HG02884 (cell line): ENCODE measurements around the gene SPAM1.
"Not testable (repeated sequence)": the region's sequence is repeated elsewhere in the genome, so short reads cannot be mapped to it uniquely, and the experiment has no call there.

Experiments used
- ATAC-seq: cut with Tn5 transposase; IDR thresholded peaks from one replicate; pipeline ENCODE4 v1.9.1; 2021; ENCODE audit warnings: mild to moderate bottlenecking, moderate library complexity; ENCODE audit not compliant: unreplicated experiment

Gene SPAM1, protein sequence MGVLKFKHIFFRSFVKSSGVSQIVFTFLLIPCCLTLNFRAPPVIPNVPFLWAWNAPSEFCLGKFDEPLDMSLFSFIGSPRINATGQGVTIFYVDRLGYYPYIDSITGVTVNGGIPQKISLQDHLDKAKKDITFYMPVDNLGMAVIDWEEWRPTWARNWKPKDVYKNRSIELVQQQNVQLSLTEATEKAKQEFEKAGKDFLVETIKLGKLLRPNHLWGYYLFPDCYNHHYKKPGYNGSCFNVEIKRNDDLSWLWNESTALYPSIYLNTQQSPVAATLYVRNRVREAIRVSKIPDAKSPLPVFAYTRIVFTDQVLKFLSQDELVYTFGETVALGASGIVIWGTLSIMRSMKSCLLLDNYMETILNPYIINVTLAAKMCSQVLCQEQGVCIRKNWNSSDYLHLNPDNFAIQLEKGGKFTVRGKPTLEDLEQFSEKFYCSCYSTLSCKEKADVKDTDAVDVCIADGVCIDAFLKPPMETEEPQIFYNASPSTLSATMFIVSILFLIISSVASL

DNA sequence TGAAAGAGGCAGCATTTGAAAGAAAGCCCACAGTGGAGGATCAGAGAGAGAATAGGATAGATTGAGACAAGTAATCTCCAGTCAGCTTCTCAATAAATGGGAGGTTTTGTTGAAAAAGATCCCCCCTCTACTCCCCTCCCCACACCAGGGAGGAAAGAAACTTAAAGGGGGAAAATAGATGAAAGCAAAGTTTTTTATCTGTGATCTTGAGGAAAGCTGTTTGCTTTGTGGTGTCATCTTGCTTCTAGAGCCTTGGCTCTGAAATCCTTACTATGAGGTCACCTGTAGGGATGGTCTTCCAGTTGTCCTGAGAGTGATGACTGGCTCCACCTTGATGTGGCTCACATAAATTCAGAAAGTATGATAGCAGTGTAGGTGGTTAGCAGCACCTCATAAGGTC lies at the start of gene SPAM1:
SPAM1 (plus strand) TSS at position 301 of the 400 bp plus-strand sequence. CDS start 28,330 bp downstream, outside the sequence.
- ATAC-seq, result no peak

DNA sequence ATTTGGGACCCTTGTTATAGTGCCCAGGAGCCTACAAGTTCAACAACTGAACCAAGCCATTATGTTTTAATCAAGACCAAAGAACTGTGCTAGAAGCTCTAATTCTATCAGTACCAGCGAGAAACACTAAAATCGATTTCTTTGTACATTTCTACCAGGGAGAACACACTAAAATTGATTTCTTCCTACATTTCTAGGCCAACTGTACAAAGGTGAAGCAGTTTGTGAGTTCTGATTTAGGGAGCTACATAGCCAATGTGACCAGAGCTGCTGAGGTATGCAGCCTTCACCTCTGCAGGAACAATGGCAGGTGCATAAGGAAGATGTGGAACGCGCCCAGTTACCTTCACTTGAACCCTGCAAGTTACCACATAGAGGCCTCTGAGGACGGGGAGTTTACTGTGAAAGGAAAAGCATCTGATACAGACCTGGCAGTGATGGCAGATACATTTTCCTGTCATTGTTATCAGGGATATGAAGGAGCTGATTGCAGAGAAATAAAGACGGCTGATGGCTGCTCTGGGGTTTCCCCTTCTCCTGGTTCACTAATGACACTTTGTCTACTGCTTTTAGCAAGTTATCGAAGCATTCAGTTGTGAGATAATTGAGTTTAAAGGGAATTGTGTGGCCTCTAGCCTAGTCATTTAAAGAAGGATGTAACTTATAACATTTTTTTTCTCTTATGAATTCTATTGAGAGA lies 48.3 kb upstream of the SPAM1 start:
- no peak for ATAC-seq

DNA sequence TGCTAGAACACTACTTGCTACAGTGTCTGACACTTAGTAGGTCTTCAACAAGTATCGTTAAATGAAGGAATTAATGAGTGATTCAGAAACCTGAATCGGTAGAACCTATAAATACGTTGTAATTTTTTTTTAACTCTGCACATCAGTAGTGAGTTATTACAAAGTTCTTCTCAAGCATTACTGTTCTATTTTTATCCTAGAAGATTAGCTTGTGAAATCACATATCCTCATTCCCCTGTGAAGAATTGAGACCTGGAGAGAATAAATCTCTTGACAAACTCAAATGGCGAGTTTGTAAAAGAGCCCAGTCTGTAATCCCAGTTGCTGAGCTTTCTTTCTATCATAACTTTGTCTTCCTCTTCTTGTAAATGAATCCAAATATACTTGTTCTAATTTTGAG lies 45.4 kb upstream of the SPAM1 start:
- ATAC-seq, result no peak

DNA sequence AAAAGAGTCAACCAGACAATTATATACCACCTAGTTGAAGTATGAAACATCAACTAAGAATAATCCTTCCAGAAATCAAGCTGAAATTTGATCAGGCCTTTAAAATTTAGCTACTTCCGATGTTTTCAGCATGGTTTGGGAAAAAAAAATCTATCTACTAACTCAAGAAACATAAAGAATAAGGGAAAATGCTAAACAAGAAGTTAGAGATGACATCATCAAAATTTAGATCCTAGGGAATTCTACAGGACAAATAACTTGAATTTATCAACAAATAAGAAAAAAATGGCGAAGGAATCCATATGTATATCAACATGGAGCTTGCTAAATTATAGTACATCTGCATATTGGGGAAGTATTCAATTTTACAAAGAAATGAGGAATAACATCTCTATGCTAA lies 43.7 kb upstream of the SPAM1 start:
- no peak for ATAC-seq

DNA sequence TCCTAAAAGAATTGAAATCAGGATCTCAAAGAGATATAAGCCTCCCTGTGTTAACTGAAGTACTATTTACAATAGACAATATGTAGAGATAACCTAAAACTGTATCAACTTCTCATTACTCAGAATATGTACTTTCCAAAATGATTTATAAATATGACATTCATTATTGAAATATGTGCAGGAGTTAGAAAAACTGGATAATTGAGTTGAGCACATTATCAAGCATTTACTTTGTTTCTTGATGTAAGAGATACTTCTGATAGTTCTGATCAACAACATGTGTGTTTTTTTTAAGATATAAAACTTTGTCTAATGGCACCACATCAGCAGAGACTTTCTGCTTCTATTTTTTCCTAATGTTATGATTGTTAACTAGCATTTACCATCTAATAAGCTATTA lies 41.9 kb upstream of the SPAM1 start:
- no peak for ATAC-seq

DNA sequence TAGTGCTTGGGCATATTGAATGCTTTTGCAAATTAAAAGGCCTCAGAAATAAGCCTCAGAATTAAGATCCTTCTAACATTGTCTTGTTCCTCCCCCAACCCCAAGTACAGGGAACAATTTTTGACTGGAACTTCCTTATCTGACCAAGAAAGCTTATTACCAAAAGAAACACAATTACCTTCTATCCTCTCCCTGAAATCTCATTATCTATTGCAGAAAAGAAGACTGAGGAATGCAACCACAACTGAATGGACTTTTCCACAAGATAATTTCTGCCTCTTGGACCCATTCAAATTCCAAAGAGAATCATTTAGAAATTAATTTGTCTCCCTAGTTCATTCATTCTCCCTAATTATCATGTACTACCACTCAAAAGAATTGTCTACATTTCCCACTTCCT lies 36.8 kb upstream of the SPAM1 start:
- ATAC-seq, result no peak

DNA sequence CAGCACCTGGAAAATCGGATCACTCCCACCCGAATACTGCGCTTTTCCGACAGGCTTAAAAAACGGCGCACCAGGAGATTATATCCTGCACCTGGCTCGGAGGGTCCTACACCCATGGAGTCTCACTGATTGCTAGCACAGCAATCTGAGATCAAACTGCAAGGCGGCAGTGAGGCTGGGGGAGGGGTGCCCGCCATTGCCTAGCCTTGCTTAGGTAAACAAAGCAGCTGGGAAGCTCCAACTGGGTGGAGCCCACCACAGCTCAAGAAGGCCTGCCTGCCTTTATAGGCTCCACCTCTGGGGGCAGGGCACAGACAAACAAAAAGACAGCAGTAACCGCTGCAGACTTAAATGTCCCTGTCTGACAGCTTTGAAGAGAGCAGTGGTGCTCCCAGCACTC lies 30.3 kb upstream of the SPAM1 start:
- not testable (repeated sequence) for ATAC-seq

DNA sequence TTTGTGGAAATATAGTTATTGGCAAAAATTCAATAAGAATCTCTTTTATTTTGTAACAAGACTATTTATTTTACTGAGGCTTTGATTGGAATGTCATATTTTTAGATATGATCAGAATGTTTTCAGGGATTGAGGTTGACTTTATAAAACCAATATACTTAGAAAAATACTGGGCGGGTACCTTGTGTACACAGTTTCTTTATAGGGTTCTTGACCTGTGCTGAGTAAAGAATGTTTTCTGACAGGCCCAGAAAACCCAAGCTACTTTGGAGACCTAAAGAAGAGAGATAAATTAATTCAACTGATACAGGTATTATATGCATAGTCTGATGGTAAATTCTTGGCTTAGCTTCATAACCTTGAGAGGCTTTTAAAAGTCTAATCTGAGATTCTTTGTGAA lies 23.9 kb upstream of the SPAM1 start:
- no peak for ATAC-seq

DNA sequence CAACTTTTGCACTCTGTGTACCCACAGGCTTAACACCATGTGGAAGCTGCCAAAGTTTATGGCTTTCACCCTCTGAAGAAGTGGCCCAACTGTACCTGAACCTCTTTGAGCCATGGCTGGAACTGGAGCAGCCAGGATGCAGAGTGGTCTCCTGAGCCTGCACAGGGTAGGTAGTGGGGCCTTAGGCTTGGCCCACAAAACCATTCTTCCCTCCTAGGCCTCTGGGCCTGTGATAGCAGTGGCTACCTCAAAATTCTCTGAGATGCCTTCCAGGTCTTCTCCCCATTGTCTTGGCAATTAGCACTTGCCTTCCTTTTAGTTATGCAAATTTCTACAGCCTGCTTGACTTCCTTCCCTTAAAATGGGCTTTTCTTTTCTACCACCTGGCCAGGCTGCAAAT lies 19.3 kb upstream of the SPAM1 start:
- no peak for ATAC-seq

DNA sequence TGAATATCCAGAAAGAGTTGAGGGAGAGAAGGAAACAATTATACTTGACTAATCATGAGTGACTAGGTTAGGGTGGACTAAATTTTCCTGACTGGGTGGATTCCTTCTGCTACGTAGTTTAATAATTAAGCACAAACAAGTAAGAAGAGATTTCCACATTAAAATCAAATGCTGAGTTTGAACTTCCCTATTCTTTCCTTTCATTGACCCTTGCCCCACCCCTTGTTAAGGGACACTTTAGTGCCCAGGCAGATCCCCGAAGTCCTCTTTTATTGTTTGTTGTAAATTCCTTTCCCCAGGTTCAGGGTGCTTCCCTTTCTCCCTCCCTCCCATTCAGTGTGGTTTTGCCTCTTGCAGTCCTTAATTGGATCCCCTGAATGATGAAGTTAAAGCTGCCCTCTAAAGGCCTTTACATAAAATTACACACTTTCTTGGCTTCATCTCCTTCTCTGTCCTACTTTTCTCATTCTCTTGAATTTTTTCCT lies 8.8 kb upstream of the SPAM1 start:
- ATAC-seq, result no peak

DNA sequence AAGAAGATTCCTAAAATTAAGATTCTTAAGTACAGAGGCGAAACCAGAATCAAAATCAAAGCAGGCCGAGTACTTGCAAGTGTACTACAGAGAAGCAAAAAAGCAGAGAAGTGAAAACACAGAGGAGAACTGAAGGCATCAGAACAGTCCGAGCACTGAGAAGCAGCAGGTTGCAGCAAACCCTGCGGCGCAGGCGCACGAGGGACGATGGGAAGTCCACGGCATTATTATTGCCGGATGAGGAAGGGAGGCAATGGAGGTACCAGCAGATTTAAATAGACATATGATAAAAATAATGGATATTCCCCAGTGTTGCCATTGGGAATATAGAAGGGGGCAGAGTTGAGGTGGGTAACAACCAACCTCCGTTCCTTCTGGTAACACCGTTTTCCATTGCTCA lies 7.2 kb upstream of the SPAM1 start:
- ATAC-seq, result no peak

DNA sequence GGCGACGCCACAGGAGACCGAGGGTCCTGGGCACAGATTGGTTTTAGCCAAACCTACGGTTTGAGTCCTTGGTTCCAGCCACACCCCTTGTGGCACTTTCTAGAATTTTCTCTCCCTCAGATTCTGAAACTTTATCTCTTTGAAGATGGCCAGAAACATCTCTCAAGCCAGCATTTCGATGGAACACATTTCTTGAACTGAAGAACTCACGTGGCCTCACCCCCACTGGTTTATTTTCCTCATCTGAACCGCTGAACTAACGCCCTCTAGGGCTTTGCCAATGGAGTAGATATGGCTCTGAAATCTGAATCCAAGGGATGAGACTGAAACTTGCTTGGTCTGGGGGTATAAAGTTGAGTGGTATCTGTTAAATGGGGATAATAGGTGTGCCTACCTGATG lies 6.7 kb upstream of the SPAM1 start:
- no peak for ATAC-seq

DNA sequence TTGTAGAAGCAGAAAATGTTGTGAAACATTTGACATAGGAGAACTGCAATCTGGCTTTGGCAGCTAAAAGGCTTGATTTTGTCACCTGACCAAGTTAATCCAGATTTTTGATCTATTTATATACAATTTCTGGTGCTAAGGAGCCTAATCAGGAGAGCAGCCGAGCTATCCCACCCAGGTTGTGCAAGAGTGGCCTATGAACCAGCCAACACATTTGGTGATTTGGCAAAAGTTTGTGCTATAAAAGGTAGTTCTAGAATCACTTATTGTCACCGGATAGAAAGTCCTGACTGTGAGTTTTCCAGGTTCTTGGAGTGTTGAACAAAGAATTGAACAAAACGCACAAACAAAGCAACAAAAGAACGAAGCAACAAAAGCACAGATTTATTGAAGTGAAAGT lies 1.4 kb upstream of the SPAM1 start:
- no peak for ATAC-seq

DNA sequence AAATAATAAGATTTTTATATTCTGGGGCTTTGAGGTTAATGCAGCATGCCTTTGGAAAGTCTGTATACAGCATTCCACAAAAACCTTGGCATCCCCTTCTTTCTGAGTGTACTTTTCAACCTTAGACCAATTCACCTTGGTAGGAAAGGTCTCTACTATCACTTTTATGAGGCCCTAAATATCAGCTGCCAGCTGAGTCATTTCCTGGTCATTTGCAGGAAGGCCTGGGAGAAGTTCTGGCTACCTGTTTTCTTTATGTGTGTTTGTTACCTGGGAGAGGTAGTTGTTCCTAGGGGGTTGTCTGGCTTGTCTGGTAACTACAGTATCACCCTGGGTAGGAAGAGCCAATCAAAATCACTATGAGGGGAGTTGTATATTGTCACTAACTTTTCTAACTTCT lies 4.1 kb downstream of the SPAM1 start:
- no peak for ATAC-seq

DNA sequence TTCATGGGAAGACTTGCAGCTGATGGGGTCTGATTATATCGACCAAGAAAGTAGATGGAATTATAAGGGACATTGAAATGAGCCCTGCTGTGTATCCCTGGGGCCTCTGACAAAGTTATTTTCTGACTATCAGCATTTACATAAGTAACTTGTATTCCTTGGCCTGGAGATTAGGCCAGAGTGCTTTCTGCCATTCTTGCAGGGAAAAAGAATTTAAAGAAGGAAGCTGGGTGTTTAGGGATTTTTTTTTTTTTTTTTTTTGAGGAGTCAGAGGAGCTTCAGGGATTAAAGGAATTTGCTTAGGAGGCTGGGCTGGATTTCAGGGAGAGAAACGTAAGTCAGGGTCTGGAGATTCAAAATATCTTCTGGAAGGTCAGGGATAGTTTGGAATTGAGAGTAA lies 4.6 kb downstream of the SPAM1 start:
- ATAC-seq, result no peak

DNA sequence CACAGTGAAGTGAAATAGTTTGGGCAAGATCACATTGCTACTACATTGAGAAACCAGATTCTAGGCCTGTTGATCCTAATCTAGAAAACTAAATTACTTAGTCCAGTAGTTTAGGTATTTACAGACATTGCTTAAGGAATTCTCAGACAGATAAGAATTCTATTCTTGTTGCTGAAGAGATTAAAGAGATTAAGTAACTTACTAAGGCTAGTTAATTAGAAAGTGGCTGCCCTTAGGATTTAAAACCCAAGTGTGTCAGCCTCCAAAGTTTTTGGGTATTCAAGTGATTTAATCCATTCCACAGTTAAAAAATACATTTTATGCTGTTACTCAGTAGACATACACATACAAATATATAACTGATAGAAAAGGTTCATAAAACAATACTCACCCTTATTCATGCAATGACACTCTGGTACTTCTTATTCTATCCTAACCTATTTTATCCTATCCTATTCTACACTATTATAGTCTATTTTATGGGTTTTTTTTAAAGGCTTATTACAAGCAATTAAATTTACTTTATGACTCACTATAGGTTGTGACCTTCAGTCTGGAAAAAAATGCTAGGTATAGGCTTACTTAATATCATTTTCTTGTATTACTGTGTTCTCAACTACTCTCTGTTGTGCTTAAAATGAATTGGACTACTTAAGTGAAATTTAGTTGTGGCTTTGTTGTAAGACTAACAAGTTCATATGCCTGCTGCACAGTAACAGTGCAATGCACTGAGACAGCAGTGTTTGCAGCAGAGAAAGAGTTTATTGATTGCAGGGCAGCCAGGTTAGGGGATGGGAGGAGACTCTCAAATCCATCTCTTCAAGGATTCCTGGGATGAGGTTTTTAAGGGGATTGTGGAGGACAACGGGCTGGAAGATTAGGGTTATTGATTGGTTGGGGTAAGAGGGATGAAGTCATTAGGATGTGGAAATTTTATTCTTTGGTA lies 10.7 kb downstream of the SPAM1 start:
- no peak for ATAC-seq

DNA sequence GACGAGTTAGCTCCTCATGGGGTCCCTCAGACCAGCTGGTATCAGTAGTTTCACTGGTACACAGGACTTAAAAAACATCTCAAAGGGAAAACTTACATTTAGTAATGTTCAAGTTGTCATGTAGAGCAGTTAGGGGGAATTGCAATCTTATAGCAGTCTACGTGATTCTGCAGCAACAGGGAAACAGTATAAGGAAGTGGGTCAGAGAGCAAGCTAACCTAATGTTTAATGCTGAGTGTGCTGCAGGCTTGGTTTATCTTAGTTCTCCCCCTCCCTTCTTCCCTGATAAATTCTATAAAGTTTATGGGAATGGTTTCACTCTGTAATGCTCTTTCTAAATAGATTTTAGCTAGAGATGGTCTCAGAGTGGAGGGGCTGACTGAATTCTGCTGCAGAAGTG lies 11.3 kb downstream of the SPAM1 start:
- no peak for ATAC-seq

DNA sequence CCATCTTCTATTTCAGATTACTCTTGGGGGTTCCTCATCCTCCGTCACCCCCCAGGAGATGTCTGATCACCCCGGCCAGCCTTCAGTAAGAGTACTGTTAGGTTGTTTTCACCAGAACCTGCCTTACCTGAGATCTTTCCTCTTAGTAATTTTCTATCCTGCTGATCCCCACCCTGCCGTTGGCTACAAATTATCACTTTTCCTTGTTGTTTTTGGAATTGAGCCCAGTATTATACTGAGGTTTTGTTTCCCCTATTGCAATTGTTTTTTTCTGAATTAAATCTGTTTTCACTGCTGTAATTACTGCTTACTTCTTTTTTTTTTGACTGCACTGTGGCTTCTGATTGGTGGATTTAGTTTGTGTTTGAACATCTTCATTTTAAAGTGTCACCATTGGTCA lies 14.7 kb downstream of the SPAM1 start:
- no peak for ATAC-seq

DNA sequence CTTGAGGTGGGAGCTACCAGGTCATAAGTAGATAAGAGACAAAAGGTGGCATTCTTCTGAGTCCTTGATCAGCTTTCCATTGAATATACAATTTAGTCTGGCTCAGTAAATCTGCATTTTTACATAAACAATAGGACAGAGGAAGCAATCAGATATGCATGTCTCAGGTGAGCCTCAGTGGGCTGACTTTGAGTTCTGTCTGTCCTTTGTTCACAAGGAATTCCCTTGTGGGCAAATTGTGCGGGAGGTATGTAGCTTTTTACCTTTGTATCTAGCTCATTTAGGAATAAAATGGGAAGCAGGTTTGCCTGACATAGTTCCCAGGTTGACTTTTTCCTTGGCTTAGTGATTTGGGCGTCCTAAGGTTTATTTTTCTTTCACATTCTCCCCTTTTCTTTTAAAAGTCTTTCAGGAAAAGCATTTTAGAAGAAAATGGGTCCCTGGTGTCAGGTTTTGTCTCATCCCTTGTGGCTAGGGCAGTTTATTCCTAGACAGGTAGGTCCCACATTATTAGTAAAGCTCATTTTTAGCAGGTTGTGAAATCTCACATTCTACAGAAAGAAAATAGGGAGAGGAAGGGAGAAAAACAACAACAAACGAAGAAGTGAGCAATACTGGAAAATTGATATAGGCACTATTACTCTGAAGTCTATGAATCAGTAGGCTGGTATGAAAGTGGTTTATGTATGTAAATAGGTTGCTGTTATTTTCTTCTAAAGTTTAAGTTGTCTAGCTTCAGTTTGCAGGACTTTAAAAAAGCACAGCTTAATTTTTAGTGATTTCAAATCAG lies 16.5 kb downstream of the SPAM1 start:
- ATAC-seq, result no peak

DNA sequence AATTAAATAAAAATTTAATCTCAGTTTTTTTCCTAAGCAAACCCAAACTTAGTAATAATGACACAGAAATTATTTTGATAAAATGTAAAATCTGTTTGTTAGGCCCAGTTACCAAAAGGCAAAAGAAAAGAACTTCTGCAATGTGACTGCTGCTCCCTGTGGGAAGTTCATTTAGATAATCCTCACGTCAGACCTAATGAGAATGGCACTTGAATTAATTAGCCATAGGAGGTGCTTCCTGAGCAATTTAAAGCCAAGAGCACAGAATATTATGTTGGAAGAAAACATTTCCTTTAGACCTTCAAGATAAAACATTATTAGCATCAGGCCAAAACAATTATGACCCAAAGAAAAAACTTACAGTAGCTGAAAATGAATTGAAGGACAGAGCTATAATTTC lies 19.4 kb downstream of the SPAM1 start:
- no peak for ATAC-seq
